Fibroblast of mammary gland (primary cell): ENCODE measurements around the gene DNAH17.

Experiments
- DNase-seq: peaks from one replicate; pipeline ENCODE4 v3.0.0-alpha.2; 2010; ENCODE audit warnings: low read depth
- H3K4me3 ChIP-seq: 2 replicates; pipeline ENCODE4 v1.5.1; 2011; ENCODE audit warnings: low read depth, mild to moderate bottlenecking, low read length, moderate library complexity; ENCODE audit not compliant: control insufficient read depth
- TF ChIP-seq, protein P1 (sequence below): conservative IDR thresholded peaks from 2 replicates; pipeline ENCODE4 v1.5.1; 2011; ENCODE audit warnings: low read depth, low read length, inconsistent platforms; ENCODE audit not compliant: control insufficient read depth, insufficient read depth

Gene DNAH17

DNA sequence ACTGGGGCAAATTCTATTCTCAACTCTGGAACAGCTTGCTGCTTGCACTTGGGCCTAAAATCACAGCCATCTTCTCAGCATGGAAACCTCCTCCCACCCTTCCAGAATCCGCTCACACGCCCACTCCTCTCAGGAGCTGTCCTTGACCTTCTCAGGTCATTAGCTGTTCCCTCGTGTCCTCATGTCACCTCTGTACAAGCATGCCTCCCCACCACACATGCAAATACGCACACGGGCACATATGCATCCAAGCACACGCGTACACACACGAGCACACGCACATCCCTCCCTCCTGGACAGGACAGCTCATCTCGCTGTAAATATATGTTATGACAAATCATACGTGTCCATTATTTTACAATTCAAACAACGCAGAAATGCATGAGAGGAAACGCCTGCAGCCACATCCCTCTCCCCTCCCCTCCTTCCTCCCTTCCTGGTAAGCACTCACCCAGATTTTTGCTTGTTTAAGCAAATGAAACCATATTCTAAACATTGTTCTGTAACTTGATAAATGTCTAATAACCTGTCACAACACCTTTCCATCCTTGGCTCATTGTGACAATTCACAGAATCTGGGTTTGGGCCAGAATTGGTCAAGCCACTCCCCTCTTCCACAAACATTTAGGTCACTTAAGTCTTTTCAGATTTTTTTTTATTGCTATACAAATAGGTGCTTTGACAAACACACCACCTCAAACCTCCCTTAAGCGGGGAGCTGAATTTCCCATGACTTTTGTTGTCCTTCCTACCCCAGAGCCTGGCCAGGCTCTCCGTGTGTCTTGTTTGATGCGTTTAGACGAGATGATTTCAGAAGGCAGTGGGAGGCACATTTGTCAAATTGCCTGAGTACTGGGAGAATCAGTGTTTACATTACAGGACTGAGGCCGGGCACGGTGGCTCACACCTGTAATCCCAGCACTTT, 41.7 kb downstream of the DNAH17 start:
- DNase-seq, result no peak
- TF ChIP-seq, protein P1, sequence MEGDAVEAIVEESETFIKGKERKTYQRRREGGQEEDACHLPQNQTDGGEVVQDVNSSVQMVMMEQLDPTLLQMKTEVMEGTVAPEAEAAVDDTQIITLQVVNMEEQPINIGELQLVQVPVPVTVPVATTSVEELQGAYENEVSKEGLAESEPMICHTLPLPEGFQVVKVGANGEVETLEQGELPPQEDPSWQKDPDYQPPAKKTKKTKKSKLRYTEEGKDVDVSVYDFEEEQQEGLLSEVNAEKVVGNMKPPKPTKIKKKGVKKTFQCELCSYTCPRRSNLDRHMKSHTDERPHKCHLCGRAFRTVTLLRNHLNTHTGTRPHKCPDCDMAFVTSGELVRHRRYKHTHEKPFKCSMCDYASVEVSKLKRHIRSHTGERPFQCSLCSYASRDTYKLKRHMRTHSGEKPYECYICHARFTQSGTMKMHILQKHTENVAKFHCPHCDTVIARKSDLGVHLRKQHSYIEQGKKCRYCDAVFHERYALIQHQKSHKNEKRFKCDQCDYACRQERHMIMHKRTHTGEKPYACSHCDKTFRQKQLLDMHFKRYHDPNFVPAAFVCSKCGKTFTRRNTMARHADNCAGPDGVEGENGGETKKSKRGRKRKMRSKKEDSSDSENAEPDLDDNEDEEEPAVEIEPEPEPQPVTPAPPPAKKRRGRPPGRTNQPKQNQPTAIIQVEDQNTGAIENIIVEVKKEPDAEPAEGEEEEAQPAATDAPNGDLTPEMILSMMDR, result no peak
- H3K4me3 ChIP-seq, result no peak overlapping the region

DNA sequence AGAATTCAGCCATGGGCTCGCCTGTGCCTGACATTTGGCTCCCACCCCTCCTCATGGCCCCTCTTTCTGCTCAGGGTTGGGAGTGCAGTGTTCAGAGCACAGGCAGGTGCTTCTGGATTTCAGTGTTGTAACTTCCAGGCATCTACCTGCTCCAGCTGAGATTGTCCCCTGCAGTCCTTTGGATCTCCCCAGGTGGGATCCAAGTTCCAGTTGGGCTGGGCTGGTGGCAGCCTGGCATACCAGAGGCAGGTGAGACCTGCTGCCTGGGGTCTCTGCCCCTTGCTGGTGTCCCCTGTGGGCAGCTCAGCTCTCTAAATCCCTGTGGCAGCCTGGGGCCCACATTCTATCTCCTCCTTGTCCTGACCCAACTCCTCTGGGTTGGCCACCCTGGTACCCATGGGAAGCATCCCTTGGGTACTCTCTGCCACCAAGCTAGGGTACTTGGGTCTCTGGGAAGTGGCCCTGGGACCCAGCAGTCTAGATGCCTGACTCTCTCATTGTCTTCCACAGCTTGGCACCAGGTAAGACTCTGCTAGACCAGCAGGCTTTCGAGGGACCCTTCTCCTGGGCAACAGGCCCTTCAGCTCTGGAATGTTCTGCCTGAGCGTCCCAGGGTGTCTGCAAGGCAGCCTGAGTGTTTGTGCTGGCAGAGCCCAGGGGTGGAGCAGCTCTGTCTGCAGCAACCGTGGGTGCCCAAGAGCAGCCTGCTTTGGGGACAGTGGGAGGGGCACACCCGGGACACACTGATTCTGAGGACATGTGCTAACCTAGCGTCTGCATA, 42.5 kb downstream of the DNAH17 start:
- TF ChIP-seq, protein P1, result no peak
- no peak for DNase-seq
- H3K4me3 ChIP-seq, result no peak overlapping the region

DNA sequence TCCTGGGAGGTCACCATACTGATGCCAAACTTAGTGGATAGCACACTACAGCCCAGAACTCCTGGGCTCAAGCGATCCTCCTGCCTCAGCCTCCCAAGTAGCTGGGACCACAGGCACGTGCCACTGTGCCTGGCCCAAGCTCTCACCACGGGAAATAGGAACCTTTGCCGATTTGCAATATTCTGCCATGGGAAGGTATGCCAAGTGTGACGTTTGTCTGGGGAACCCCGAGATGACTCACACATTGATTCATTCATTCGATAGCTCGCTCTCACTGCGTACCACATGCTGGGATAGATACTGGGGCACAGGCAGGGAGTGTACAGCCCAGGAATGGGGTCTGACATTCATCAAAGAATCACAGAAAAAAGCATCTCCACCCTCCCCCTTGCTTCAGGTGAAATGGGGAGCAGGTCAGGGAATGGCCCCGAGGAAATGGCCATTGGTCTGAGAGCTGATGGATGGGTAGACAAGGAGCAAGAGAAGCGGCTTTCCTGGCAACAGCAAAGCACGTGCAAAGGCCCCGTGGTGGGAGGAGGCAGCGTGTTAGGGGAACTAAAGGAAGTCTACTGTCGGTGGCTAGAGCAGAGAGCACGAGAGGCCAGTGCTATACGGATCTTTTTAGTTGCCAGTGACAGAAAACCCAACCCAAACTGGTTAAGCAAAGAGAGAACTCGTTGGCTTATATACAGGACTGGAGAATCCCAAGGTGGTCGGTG, 44.1 kb downstream of the DNAH17 start:
- no peak overlapping the region for H3K4me3 ChIP-seq
- TF ChIP-seq, protein P1, result no peak
- DNase-seq, result peak; percentile 92

DNA sequence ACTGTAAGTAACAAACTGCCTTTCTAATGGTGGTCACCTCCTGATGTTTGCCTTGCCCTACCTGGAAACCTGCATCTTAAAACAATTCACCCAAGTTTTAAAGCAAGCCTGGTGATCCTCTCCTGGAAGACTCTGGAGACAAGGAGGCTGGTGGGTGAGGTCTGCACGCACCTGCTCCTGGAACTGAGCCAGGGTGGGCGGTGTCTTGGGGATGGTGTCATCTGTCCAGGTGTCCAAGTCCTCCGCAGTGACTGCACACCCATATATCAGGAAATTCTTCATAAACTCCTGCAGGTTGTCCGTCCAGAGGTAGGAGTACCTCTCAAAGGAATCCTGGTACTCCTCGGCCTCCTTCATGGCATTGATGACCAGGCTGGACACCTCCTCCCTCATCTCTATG, 44.9 kb downstream of the DNAH17 start:
- DNase-seq, result no peak
- TF ChIP-seq, protein P1, result no peak

DNA sequence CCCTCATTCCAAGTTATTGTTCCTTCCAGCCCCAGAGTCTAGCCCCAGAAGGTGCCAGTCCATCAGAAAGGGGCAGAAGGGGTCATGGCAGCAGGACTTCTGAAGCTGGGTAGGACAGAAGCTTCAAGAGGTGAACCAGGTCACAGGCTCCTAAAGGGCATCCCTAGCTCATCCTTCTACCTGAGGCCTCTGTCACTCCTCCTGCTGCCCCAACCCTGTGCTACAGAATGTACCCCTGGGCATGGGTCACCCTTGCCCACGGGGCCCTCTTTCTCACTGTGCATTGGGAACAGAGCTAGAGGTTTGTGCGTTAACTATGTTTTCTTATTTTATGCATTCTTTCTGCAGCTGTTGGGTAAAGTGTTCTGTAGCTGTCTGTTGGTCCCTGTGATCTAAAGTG, 46.5 kb downstream of the DNAH17 start:
- no peak overlapping the region for H3K4me3 ChIP-seq
- TF ChIP-seq, protein P1, result no peak
- no peak for DNase-seq

More for the DNA sequence above, 44.9 kb downstream of the DNAH17 start:
- H3K4me3 ChIP-seq, result no peak overlapping the region
